ENCODE data around the gene KCNAB1. TPM values are rescaled to one million over a fixed set of nuclear protein-coding genes. Genes with fewer than 3 reads are reported as not detected.

Gene KCNAB1
- total RNA-seq, 2 donors from 2014 or later = 0.49 to 0.81 TPM

GRCh38 chr3:156149876-156150275 lies 29.5 kb downstream of the KCNAB1 start:
- H3K4me3 ChIP-seq (ENCODE audit: low read length) = no peak overlapping the region
- no peak for DNase-seq
- H3K27ac ChIP-seq (ENCODE audit: low read depth, low read length) = no peak overlapping the region
- H3K27me3 ChIP-seq (ENCODE audit: control insufficient read depth, insufficient read depth, low read length, poor library complexity, severe bottlenecking) = peaks cover 16% of the 10 kb centered on the region
- H3K27me3 Mint-ChIP-seq (ENCODE audit: insufficient read depth) = peaks cover 4% of the 10 kb centered on the region
- H3K36me3 Mint-ChIP-seq (ENCODE audit: low read depth) = no peaks in the 10 kb centered on the region
- no peak overlapping the region for H3K4me3 Mint-ChIP-seq
- no peak overlapping the region for H3K27ac Mint-ChIP-seq
- H3K4me1 ChIP-seq (ENCODE audit: control insufficient read depth, insufficient read depth, low read length) = no peaks in the 10 kb centered on the region
- WGBS, 2 experiments (ENCODE audit: insufficient coverage in 1 of 2, insufficient read length in 1 of 2) = 71 to 82% methylated on average over 2 to 3 of the region's 3 CpGs
- H3K9ac ChIP-seq (ENCODE audit: extremely low read depth, low read length, poor library complexity, severe bottlenecking) = no peak overlapping the region
- H3K9me3 Mint-ChIP-seq = no peaks in the 10 kb centered on the region
- H3K9me3 ChIP-seq (ENCODE audit: control insufficient read depth, low read length) = no peaks in the 10 kb centered on the region
- TF ChIP-seq, protein P1, sequence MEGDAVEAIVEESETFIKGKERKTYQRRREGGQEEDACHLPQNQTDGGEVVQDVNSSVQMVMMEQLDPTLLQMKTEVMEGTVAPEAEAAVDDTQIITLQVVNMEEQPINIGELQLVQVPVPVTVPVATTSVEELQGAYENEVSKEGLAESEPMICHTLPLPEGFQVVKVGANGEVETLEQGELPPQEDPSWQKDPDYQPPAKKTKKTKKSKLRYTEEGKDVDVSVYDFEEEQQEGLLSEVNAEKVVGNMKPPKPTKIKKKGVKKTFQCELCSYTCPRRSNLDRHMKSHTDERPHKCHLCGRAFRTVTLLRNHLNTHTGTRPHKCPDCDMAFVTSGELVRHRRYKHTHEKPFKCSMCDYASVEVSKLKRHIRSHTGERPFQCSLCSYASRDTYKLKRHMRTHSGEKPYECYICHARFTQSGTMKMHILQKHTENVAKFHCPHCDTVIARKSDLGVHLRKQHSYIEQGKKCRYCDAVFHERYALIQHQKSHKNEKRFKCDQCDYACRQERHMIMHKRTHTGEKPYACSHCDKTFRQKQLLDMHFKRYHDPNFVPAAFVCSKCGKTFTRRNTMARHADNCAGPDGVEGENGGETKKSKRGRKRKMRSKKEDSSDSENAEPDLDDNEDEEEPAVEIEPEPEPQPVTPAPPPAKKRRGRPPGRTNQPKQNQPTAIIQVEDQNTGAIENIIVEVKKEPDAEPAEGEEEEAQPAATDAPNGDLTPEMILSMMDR (conservative IDR thresholded peaks at IDR 0.05) = no peak
- peaks cover 31% of the 10 kb centered on the region for H3K4me1 Mint-ChIP-seq
- no peaks in the 10 kb centered on the region for H3K36me3 ChIP-seq (ENCODE audit: control insufficient read depth, insufficient read depth, low read length)

DNA sequence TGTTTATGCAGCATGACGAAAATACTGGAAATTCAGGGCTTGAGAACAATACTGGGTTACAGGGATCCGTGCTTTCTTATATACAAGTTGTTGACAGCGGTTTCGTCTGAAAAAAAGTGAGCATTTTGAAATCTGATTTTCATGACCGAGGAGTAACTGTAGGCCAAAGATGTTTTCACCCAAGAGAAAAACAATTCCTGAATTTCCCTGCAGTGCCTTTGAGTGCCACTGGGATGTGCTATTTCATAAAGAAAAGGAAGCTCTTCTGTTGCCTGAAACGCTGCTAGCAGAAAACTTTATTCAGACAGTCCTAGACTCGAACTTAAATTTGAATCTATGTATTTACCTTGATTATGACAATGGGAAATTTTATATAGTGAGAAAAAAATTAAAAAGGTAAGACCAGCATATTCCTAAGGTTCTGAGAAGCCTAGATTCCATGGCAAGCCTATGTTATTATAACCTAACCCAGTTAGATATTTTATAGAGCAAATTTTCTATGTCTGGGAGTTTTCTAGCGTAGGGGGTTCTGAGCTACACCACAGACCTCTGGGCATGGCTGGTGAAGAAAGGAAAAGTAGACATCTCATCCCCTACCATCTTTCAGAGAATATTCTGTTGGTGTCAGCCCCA lies 30.2 kb downstream of the KCNAB1 start:
- Histone ChIP-seq H3K27ac (ENCODE audit: low read depth, low read length) (no peak overlapping the region), H3K9me3 (ENCODE audit: control insufficient read depth, low read length) (peaks cover 2% of the 10 kb centered on the region), H3K27me3 (ENCODE audit: control insufficient read depth, insufficient read depth, low read length, poor library complexity, severe bottlenecking) (peaks cover 9% of the 10 kb centered on the region), H3K4me3 (ENCODE audit: low read length) (no peak overlapping the region), H3K9ac (ENCODE audit: extremely low read depth, low read length, poor library complexity, severe bottlenecking) (no peak overlapping the region), H3K4me1 (ENCODE audit: control insufficient read depth, insufficient read depth, low read length) (no peaks in the 10 kb centered on the region), H3K36me3 (ENCODE audit: control insufficient read depth, insufficient read depth, low read length) (no peaks in the 10 kb centered on the region)
- Mint-ChIP-seq H3K36me3 (ENCODE audit: low read depth) (no peaks in the 10 kb centered on the region), H3K4me1 (peaks cover 31% of the 10 kb centered on the region), H3K4me3 (no peak overlapping the region), H3K27ac (no peak overlapping the region), H3K27me3 (ENCODE audit: insufficient read depth) (no peaks in the 10 kb centered on the region), H3K9me3 (peaks cover 3% of the 10 kb centered on the region)
- TF ChIP-seq, protein P1 (conservative IDR thresholded peaks at IDR 0.05) = peak; percentile 88
- DNase-seq = peak; percentile 76
- WGBS, 2 experiments (ENCODE audit: insufficient coverage in 1 of 2, insufficient read length in 1 of 2) = 27 to 36% methylated on average over 5 to 8 of the region's 8 CpGs

GRCh38 chr3:156151824-156152428 lies 31.5 kb downstream of the KCNAB1 start:
- no peak overlapping the region for H3K27ac Mint-ChIP-seq
- H3K9me3 Mint-ChIP-seq = peaks cover 10% of the 10 kb centered on the region
- WGBS, 2 experiments (ENCODE audit: insufficient coverage in 1 of 2, insufficient read length in 1 of 2) = 28 to 38% methylated on average over 6 to 10 of the region's 10 CpGs
- H3K36me3 Mint-ChIP-seq (ENCODE audit: low read depth) = no peaks in the 10 kb centered on the region
- Histone ChIP-seq H3K4me3 (ENCODE audit: low read length) (no peak overlapping the region), H3K27me3 (ENCODE audit: control insufficient read depth, insufficient read depth, low read length, poor library complexity, severe bottlenecking) (no peaks in the 10 kb centered on the region), H3K4me1 (ENCODE audit: control insufficient read depth, insufficient read depth, low read length) (no peaks in the 10 kb centered on the region), H3K36me3 (ENCODE audit: control insufficient read depth, insufficient read depth, low read length) (no peaks in the 10 kb centered on the region), H3K27ac (ENCODE audit: low read depth, low read length) (no peak overlapping the region), H3K9ac (ENCODE audit: extremely low read depth, low read length, poor library complexity, severe bottlenecking) (no peak overlapping the region), H3K9me3 (ENCODE audit: control insufficient read depth, low read length) (peaks cover 8% of the 10 kb centered on the region)
- TF ChIP-seq, protein P1 (conservative IDR thresholded peaks at IDR 0.05) = peak; percentile 96
- no peaks in the 10 kb centered on the region for H3K27me3 Mint-ChIP-seq (ENCODE audit: insufficient read depth)
- no peak overlapping the region for H3K4me3 Mint-ChIP-seq
- H3K4me1 Mint-ChIP-seq = peaks cover 29% of the 10 kb centered on the region
- DNase-seq = peak; percentile 89

Measured in endodermal cell (in vitro differentiated cells).